Fibroblast of lung (primary cell): ENCODE results near the gene ZYG11B. TPM values are rescaled to one million over a fixed set of nuclear protein-coding genes. Genes with fewer than 3 reads are reported as not detected.
"Not testable (repeated sequence)": the region's sequence is repeated elsewhere in the genome, so short reads cannot be mapped to it uniquely, and the experiment has no call there.

Source experiments
- DNase-seq, 2 donors: peaks; one replicate each; pipeline versions ENCODE4 v3.0.0 to v3.0.0-alpha.2; 2010; ENCODE audit warnings: low read depth in 2 of 2
- H2AFZ ChIP-seq: 2 replicates; pipeline ENCODE4 v1.5.1; 2012; ENCODE audit warnings: low read length, control low read depth, inconsistent platforms
- H3K27ac ChIP-seq: 2 replicates; pipeline ENCODE4 v1.5.1; 2011; ENCODE audit warnings: low read length, control low read depth; ENCODE audit not compliant: insufficient read depth
- H3K27me3 ChIP-seq: 2 replicates; pipeline ENCODE4 v1.5.1; 2011; ENCODE audit warnings: mild to moderate bottlenecking, low read length; ENCODE audit not compliant: control insufficient read depth, insufficient read depth
- H3K36me3 ChIP-seq: 2 replicates; pipeline ENCODE4 v1.5.1; 2011; ENCODE audit warnings: low read length; ENCODE audit not compliant: control insufficient read depth, insufficient read depth
- H3K4me1 ChIP-seq: 2 replicates; pipeline ENCODE4 v1.5.1; 2011; ENCODE audit warnings: low read length; ENCODE audit not compliant: control insufficient read depth, insufficient read depth; ENCODE audit errors: extremely low read depth
- H3K4me2 ChIP-seq: 2 replicates; pipeline ENCODE4 v1.5.1; 2011; ENCODE audit warnings: low read length, control low read depth; ENCODE audit not compliant: insufficient read depth; ENCODE audit errors: extremely low read depth
- H3K4me3 ChIP-seq, 4 experiments: fragments of 200-600 bp in 1 of 4; sonication (generic) in 1 of 4; replicated peaks in 1 of 4; 2 replicates each; pipeline ENCODE4 v1.5.1; 2011 to 2016; ENCODE audit warnings: low read length in 4 of 4, low read depth in 3 of 4, mild to moderate bottlenecking in 3 of 4, control low read depth in 2 of 4, inconsistent platforms in 1 of 4, mixed read lengths in 1 of 4; ENCODE audit not compliant: insufficient read depth in 1 of 4; ENCODE audit errors: control extremely low read depth in 1 of 4
- H3K79me2 ChIP-seq: 2 replicates; pipeline ENCODE4 v1.5.1; 2012; ENCODE audit warnings: mild to moderate bottlenecking, low read length, inconsistent platforms; ENCODE audit not compliant: control insufficient read depth, insufficient read depth
- H3K9ac ChIP-seq: 2 replicates; pipeline ENCODE4 v1.5.1; 2011; ENCODE audit warnings: mild to moderate bottlenecking, low read length, control low read depth; ENCODE audit not compliant: insufficient read depth
- H3K9me3 ChIP-seq: 2 replicates; pipeline ENCODE4 v1.5.1; 2012; ENCODE audit warnings: low read depth, low read length; ENCODE audit not compliant: control insufficient read depth, insufficient read depth
- H4K20me1 ChIP-seq: 2 replicates; pipeline ENCODE4 v1.5.1; 2011; ENCODE audit warnings: low read length; ENCODE audit not compliant: control insufficient read depth, insufficient read depth; ENCODE audit errors: extremely low read depth
- CTCF ChIP-seq, 2 donors: IDR thresholded peaks in 1 of 2; conservative IDR thresholded peaks in 1 of 2; 1 replicate in 1 of 2; 2 replicates in 1 of 2; pipeline ENCODE4 v1.5.1; 2011 to 2012; ENCODE audit warnings: low read length in 2 of 2, control low read depth in 1 of 2, inconsistent platforms in 1 of 2, low read depth in 1 of 2, mild to moderate bottlenecking in 1 of 2
- EZH2 ChIP-seq: IDR thresholded peaks from 2 replicates; pipeline ENCODE4 v1.5.1; 2012; ENCODE audit warnings: low read length, control low read depth, mild to moderate bottlenecking; ENCODE audit errors: missing control alignments
- polyA plus RNA-seq, 2 donors: library from polyadenylated mRNA; depleted of rRNA in 1 of 2; stranded (reverse) in 1 of 2; unstranded in 1 of 2; fragments of >200 nt; gene quantifications; 2 replicates each; pipeline ENCODE4 v1.2.1, GENCODE V29; 2011 to 2012; ENCODE audit warnings: missing spikeins in 1 of 2
- total RNA-seq: library from RNA; depleted of rRNA; stranded (reverse); fragments of >200 nt; gene quantifications from 2 replicates; pipeline ENCODE4 v1.2.1, GENCODE V29; 2014

Gene ZYG11B
- total and polyA plus RNA-seq, 2 donors (not counting 1 experiment from before 2014, with no cell fraction given): 30.2 to 50.7 TPM

DNA sequence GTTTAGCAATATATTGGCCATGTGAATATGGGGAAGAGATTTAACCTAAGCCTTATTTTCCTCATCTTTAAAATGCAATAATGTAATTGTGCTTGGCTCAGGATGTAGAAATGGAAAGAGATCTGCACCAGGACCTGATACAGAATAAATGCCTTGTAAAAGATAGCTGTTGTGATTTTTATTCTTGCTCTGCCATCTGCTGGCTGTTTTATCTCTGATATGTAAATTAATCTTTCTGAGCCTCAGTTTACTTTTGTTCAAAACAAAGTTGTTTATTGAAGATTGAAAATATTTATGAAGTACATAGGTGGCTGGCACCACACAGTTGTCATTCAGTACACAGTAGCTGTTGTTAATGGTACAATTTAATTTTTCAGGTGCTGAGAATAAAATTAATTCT, 21.9 kb downstream of the ZYG11B start:
- Histone ChIP-seq H3K9me3 (no peaks in the 10 kb centered on the region), H3K4me3 (no peak overlapping the region), H3K4me1 (peaks cover 2% of the 10 kb centered on the region), H3K79me2 (peaks cover 2% of the 10 kb centered on the region), H3K9ac (no peak overlapping the region), H4K20me1 (no peaks in the 10 kb centered on the region), H2AFZ (no peak overlapping the region), H3K27ac (no peak overlapping the region), H3K27me3 (no peaks in the 10 kb centered on the region), H3K36me3 (no peaks in the 10 kb centered on the region), H3K4me2 (no peak overlapping the region)
- peak in 1 of 2 donors; percentile 13 for DNase-seq
- TF ChIP-seq CTCF (conservative IDR thresholded peaks at IDR 0.05 in 1 of 2, IDR thresholded peaks at IDR 0.05 in 1 of 2; ENCODE audit: low read depth in 1 of 2, low read length in 2 of 2) (peak; percentile 2 to 21), EZH2 (no peak)

- H2AFZ ChIP-seq, H4K20me1 ChIP-seq, H3K27ac ChIP-seq, H3K9me3 ChIP-seq, H3K4me2 ChIP-seq, H3K79me2 ChIP-seq, DNase-seq, H3K4me3 ChIP-seq, H3K9ac ChIP-seq, H3K4me1 ChIP-seq, H3K27me3 ChIP-seq, H3K36me3 ChIP-seq: not testable (repeated sequence)
Measured at GRCh38 chr1:52749496-52749895, 23.2 kb downstream of the ZYG11B start.

GRCh38 chr1:52750139-52750538, 23.9 kb downstream of the ZYG11B start:
- H3K27me3 ChIP-seq: not testable (repeated sequence)

GRCh38 chr1:52751589-52752483, 25.6 kb downstream of the ZYG11B start:
- Histone ChIP-seq H3K27ac (no peak overlapping the region), H3K79me2 (peaks cover 2% of the 10 kb centered on the region)

More at GRCh38 chr1:52750139-52750538, 23.9 kb downstream of the ZYG11B start:
- H3K36me3 ChIP-seq, H3K27ac ChIP-seq, H3K79me2 ChIP-seq, H3K9me3 ChIP-seq, H2AFZ ChIP-seq, H3K4me3 ChIP-seq, DNase-seq, H3K4me1 ChIP-seq, H3K9ac ChIP-seq, H4K20me1 ChIP-seq, H3K4me2 ChIP-seq: not testable (repeated sequence)

More at GRCh38 chr1:52751589-52752483, 25.6 kb downstream of the ZYG11B start:
- DNase-seq: peak; percentile 20 to 63
- H2AFZ ChIP-seq: no peak overlapping the region
- H4K20me1 ChIP-seq: no peaks in the 10 kb centered on the region
- no peaks in the 10 kb centered on the region for H3K27me3 ChIP-seq
- no peaks in the 10 kb centered on the region for H3K36me3 ChIP-seq
- no peak overlapping the region for H3K9ac ChIP-seq
- peaks cover 2% of the 10 kb centered on the region for H3K4me1 ChIP-seq
- no peak for TF ChIP-seq EZH2
- TF ChIP-seq CTCF (conservative IDR thresholded peaks at IDR 0.05 in 1 of 2, IDR thresholded peaks at IDR 0.05 in 1 of 2; ENCODE audit: low read depth in 1 of 2, low read length in 2 of 2): no peak
- no peak overlapping the region for H3K4me3 ChIP-seq
- no peaks in the 10 kb centered on the region for H3K9me3 ChIP-seq
- H3K4me2 ChIP-seq: no peak overlapping the region
